HepG2 (cell line): ENCODE measurements around the gene ACOT8. TPM values are rescaled to one million over a fixed set of nuclear protein-coding genes. Genes with fewer than 3 reads are reported as not detected.
A peak's percentile ranks its signal among the peaks of the same experiment; 100 is the strongest.

Source experiments
- ARNTL ChIP-seq: sonication (generic); formaldehyde crosslinking; IDR thresholded peaks from 2 replicates; pipeline ENCODE4 v1.4.0; 2020; ENCODE audit warnings: mild to moderate bottlenecking, missing genetic modification reagents
- CBX1 ChIP-seq: IDR thresholded peaks from one replicate; pipeline ENCODE4 v1.6.1; 2016; ENCODE audit warnings: antibody characterized with exemption, low read depth
- CBX5 ChIP-seq: sonication (generic); formaldehyde crosslinking; IDR thresholded peaks from 2 replicates; pipeline ENCODE4 v1.4.0; 2020; ENCODE audit warnings: missing genetic modification reagents, borderline replicate concordance
- GATAD2A ChIP-seq: IDR thresholded peaks from 2 replicates; pipeline ENCODE4 v1.6.1; 2016
- JARID2 ChIP-seq: sonication (generic); formaldehyde crosslinking; IDR thresholded peaks from 2 replicates; pipeline ENCODE4 v1.8.1; 2023; ENCODE audit warnings: missing genetic modification reagents, inconsistent platforms; ENCODE audit not compliant: insufficient replicate concordance
- LCORL ChIP-seq, 2 experiments: fragments of 450-650 bp in 1 of 2; sonication (generic) in 1 of 2; formaldehyde crosslinking in 1 of 2; IDR thresholded peaks; 2 replicates each; pipeline versions ENCODE4 v1.5.0 to v1.6.1; 2017 to 2020; ENCODE audit warnings: antibody characterized with exemption in 1 of 2, missing genetic modification reagents in 1 of 2
- PAF1 ChIP-seq: IDR thresholded peaks from 2 replicates; pipeline ENCODE4 v1.6.1; 2016; ENCODE audit warnings: missing genetic modification reagents, missing compliant biosample characterization
- PAWR ChIP-seq: sonication (generic); formaldehyde crosslinking; IDR thresholded peaks from 2 replicates; pipeline ENCODE4 v1.4.0; 2020; ENCODE audit warnings: missing genetic modification reagents, mild to moderate bottlenecking, borderline replicate concordance
- RFXANK ChIP-seq: IDR thresholded peaks from 2 replicates; pipeline ENCODE4 v1.6.1; 2016
- ZBTB1 ChIP-seq: sonication (generic); formaldehyde crosslinking; IDR thresholded peaks from 2 replicates; pipeline ENCODE4 v1.4.0; 2020; ENCODE audit warnings: missing genetic modification reagents, borderline replicate concordance
- ZNF382 ChIP-seq: sonication (generic); formaldehyde crosslinking; IDR thresholded peaks from 2 replicates; pipeline ENCODE4 v1.5.0; 2020; ENCODE audit warnings: missing genetic modification reagents, mild to moderate bottlenecking, borderline replicate concordance
- ZNF567 ChIP-seq: sonication (generic); formaldehyde crosslinking; IDR thresholded peaks from 2 replicates; pipeline ENCODE4 v1.8.1; 2023; ENCODE audit warnings: mild to moderate bottlenecking, missing genetic modification reagents, borderline replicate concordance
- ZNF589 ChIP-seq: sonication (generic); formaldehyde crosslinking; conservative IDR thresholded peaks from 2 replicates; pipeline ENCODE4 v1.8.0; 2022; ENCODE audit warnings: mild to moderate bottlenecking, moderate library complexity, missing genetic modification reagents
- ZNF616 ChIP-seq: sonication (generic); formaldehyde crosslinking; IDR thresholded peaks from 2 replicates; pipeline ENCODE4 v1.5.0; 2020; ENCODE audit warnings: low read depth, mild to moderate bottlenecking, missing genetic modification reagents
- ZNF781 ChIP-seq: sonication (generic); formaldehyde crosslinking; IDR thresholded peaks from 2 replicates; pipeline ENCODE4 v1.5.1; 2020; ENCODE audit warnings: borderline replicate concordance, mild to moderate bottlenecking, missing genetic modification reagents; ENCODE audit errors: not compliant biosample characterization
- polyA plus RNA-seq, 8 experiments: library from polyadenylated mRNA; depleted of rRNA in 3 of 8; stranded (reverse) in 7 of 8; unstranded in 1 of 8; fragments of >200 nt; fragmentation: Illumina TruSeq in 4 of 8; extraction: Trizol in 4 of 8; gene quantifications; 2 replicates each; pipeline versions ENCODE4 v1.2.1 to v1.2.3, GENCODE V29; 2011 to 2016; ENCODE audit warnings: low read depth in 4 of 8, missing spikeins in 1 of 8, mixed read lengths in 1 of 8; ENCODE audit not compliant: insufficient read depth in 1 of 8
- total RNA-seq, 5 experiments: library from RNA; depleted of rRNA; stranded (reverse); fragments of >200 nt; fragmentation: Illumina TruSeq; extraction: Trizol; gene quantifications; 2 replicates each; pipeline ENCODE4 v1.2.3, GENCODE V29; 2016; ENCODE audit warnings: low read depth in 1 of 5
- TF ChIP-seq, protein P1 (sequence below): sonication (generic); formaldehyde crosslinking; IDR thresholded peaks from 2 replicates; pipeline ENCODE4 v1.5.1; 2020; ENCODE audit warnings: mild to moderate bottlenecking, moderate library complexity, missing genetic modification reagents
- TF ChIP-seq, protein P2 (sequence below): sonication (generic); IDR thresholded peaks from 2 replicates; pipeline ENCODE4 v1.6.1; 2016; ENCODE audit warnings: low read depth, borderline replicate concordance
- TF ChIP-seq, protein P3 (sequence below): sonication (generic); formaldehyde crosslinking; IDR thresholded peaks from 2 replicates; pipeline ENCODE4 v1.9.0; 2021; ENCODE audit warnings: mild to moderate bottlenecking, missing genetic modification reagents

The ACOT8 gene
- total and polyA plus RNA-seq, 2 of the 13 experiments (the other 11 are each of a cell fraction or from before 2014, with no cell fraction given), result 31.4 to 45.5 TPM

DNA sequence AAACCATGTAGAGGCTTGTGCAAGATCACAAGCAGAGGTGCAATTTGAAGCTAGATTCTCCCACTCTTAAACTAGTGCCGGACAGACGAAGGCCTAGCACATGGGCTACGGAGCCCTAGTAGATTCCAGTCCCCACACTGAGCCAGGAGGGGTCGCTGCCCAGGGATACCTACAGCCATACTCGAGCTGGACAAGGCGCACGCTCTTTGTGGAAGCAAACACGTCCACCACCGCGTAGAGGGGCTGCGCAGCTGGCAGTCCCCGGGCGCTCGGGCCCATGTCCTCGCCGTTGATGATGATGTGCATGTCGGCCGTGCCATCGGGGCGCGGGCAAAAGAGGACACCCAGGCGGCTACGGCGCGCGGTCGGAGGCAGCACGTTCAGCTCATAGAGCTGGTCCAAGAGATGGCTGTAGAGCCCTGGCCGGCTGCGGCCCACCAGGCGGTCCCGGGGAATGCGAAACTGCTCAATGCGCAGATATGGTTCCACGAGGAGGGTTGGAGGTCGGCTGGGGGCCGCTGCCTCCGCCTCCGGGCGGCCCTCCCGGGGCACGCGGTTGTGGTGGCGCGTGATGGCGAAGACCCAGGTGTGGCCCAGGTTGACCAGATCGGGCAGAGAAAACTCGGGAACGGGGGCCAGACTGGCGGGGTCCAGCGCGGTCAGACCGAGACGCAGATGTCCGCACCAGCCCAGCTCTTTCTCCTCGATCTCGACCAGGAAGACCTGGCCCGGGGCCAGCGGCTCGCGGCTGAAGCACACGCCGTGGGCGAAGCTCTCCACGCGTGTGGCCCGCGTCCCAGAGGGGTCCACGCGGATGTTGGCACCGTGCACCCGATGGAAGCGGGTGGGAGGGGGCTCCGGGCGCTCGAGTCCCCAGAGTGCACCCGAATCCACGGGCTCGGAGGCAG lies 33.1 kb upstream of the ACOT8 start (continued):
- TF ChIP-seq CBX1 (peak; percentile 38), ZBTB1 (CRISPR knock-in tag) (no peak), ZNF616 (CRISPR knock-in tag) (peak; percentile 55; the same call in 1 of the 2 replicates), PAF1 (no peak), ZNF567 (CRISPR knock-in tag) (no peak), LCORL (IDR thresholded peaks at IDR 0.05) (no peak), LCORL (CRISPR knock-in tag; IDR thresholded peaks at IDR 0.05) (no peak), ARNTL (CRISPR knock-in tag) (no peak), JARID2 (CRISPR knock-in tag) (no peak), ZNF589 (CRISPR knock-in tag) (no peak; the same call in 1 of the 2 replicates), RFXANK (CRISPR knock-in tag) (peak; percentile 88; the same call in 1 of the 2 replicates), ZNF781 (peak; percentile 18), GATAD2A (CRISPR knock-in tag) (peak; percentile 79), CBX5 (CRISPR knock-in tag) (peak; percentile 96), ZNF382 (no peak), PAWR (CRISPR knock-in tag) (no peak)
- TF ChIP-seq, protein P1, sequence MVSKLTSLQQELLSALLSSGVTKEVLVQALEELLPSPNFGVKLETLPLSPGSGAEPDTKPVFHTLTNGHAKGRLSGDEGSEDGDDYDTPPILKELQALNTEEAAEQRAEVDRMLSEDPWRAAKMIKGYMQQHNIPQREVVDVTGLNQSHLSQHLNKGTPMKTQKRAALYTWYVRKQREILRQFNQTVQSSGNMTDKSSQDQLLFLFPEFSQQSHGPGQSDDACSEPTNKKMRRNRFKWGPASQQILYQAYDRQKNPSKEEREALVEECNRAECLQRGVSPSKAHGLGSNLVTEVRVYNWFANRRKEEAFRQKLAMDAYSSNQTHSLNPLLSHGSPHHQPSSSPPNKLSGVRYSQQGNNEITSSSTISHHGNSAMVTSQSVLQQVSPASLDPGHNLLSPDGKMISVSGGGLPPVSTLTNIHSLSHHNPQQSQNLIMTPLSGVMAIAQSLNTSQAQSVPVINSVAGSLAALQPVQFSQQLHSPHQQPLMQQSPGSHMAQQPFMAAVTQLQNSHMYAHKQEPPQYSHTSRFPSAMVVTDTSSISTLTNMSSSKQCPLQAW (CRISPR knock-in tag), result peak; percentile 92
- TF ChIP-seq, protein P2, sequence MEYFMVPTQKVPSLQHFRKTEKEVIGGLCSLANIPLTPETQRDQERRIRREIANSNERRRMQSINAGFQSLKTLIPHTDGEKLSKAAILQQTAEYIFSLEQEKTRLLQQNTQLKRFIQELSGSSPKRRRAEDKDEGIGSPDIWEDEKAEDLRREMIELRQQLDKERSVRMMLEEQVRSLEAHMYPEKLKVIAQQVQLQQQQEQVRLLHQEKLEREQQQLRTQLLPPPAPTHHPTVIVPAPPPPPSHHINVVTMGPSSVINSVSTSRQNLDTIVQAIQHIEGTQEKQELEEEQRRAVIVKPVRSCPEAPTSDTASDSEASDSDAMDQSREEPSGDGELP, result peak; percentile 10; the same call in 1 of the 2 replicates
- TF ChIP-seq, protein P3, sequence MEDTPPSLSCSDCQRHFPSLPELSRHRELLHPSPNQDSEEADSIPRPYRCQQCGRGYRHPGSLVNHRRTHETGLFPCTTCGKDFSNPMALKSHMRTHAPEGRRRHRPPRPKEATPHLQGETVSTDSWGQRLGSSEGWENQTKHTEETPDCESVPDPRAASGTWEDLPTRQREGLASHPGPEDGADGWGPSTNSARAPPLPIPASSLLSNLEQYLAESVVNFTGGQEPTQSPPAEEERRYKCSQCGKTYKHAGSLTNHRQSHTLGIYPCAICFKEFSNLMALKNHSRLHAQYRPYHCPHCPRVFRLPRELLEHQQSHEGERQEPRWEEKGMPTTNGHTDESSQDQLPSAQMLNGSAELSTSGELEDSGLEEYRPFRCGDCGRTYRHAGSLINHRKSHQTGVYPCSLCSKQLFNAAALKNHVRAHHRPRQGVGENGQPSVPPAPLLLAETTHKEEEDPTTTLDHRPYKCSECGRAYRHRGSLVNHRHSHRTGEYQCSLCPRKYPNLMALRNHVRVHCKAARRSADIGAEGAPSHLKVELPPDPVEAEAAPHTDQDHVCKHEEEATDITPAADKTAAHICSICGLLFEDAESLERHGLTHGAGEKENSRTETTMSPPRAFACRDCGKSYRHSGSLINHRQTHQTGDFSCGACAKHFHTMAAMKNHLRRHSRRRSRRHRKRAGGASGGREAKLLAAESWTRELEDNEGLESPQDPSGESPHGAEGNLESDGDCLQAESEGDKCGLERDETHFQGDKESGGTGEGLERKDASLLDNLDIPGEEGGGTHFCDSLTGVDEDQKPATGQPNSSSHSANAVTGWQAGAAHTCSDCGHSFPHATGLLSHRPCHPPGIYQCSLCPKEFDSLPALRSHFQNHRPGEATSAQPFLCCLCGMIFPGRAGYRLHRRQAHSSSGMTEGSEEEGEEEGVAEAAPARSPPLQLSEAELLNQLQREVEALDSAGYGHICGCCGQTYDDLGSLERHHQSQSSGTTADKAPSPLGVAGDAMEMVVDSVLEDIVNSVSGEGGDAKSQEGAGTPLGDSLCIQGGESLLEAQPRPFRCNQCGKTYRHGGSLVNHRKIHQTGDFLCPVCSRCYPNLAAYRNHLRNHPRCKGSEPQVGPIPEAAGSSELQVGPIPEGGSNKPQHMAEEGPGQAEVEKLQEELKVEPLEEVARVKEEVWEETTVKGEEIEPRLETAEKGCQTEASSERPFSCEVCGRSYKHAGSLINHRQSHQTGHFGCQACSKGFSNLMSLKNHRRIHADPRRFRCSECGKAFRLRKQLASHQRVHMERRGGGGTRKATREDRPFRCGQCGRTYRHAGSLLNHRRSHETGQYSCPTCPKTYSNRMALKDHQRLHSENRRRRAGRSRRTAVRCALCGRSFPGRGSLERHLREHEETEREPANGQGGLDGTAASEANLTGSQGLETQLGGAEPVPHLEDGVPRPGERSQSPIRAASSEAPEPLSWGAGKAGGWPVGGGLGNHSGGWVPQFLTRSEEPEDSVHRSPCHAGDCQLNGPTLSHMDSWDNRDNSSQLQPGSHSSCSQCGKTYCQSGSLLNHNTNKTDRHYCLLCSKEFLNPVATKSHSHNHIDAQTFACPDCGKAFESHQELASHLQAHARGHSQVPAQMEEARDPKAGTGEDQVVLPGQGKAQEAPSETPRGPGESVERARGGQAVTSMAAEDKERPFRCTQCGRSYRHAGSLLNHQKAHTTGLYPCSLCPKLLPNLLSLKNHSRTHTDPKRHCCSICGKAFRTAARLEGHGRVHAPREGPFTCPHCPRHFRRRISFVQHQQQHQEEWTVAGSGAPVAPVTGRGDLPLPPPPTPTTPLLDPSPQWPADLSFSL (CRISPR knock-in tag), result no peak; the same call in 1 of the 2 replicates
